ENCODE results near the gene LYAR. TPM values are rescaled to one million over a fixed set of nuclear protein-coding genes. Genes with fewer than 3 reads are reported as not detected.

The LYAR gene
- total and polyA plus RNA-seq, 2 experiments from 2014 or later: 44.0 to 105 TPM

GRCh38 chr4:4327652-4328121 lies 37.7 kb upstream of the LYAR start:
- Mint-ChIP-seq H3K4me1 (peaks cover 14% of the 10 kb centered on the region), H3K4me3 (no peak overlapping the region), H3K9me3 (no peaks in the 10 kb centered on the region), H3K36me3 (ENCODE audit: low read depth) (peaks cover 1% of the 10 kb centered on the region), H3K27me3 (ENCODE audit: insufficient read depth, low read depth, poor library complexity) (peaks cover 5% of the 10 kb centered on the region), H3K27ac (no peak overlapping the region)
- H3K4me1 ChIP-seq (ENCODE audit: insufficient read depth): 0 out of 2 replicates have a peak, but pooled peaks cover 4% of the 10 kb centered on the region
- H3K4me2 ChIP-seq: peak overlapping the region; percentile 57; the same call in 1 of the 2 replicates
- H3K79me2 ChIP-seq (replicated peaks; ENCODE audit: insufficient read depth): no peaks in the 10 kb centered on the region
- H3K27ac ChIP-seq (ENCODE audit: low read depth): no peak overlapping the region
- peak overlapping the region; percentile 94 for H2AFZ ChIP-seq
- no peaks in the 10 kb centered on the region for H4K20me1 ChIP-seq (replicated peaks; ENCODE audit: insufficient read depth)
- H3F3A ChIP-seq (replicated peaks; ENCODE audit: low read depth): 0 out of 2 replicates have a peak, but pooled peaks cover 3% of the 10 kb centered on the region
- DNase-seq (ENCODE audit: low spot score): peak; percentile 91
- no peaks in the 10 kb centered on the region for H3K9me2 ChIP-seq (ENCODE audit: insufficient read depth)
- TF ChIP-seq CTCF (conservative IDR thresholded peaks at IDR 0.05; ENCODE audit: low read depth in 2 of 2) (peak; percentile 77 to 79), EZH2phosphoT487 (IDR thresholded peaks at IDR 0.05; ENCODE audit: unreplicated experiment) (no peak), CREB1 (CRISPR knock-in tag; IDR thresholded peaks at IDR 0.05; ENCODE audit: low read depth) (peak; percentile 47; the same call in 1 of the 2 replicates)
- H3K4me3 ChIP-seq: 0 out of 2 replicates have a peak overlapping the region, but pooled peaks have one; percentile 32
- no peaks in the 10 kb centered on the region for H3K27me3 ChIP-seq (ENCODE audit: insufficient read depth)
- peak; percentile 99 for ATAC-seq
- H3K36me3 ChIP-seq (ENCODE audit: insufficient read depth): no peaks in the 10 kb centered on the region

DNA sequence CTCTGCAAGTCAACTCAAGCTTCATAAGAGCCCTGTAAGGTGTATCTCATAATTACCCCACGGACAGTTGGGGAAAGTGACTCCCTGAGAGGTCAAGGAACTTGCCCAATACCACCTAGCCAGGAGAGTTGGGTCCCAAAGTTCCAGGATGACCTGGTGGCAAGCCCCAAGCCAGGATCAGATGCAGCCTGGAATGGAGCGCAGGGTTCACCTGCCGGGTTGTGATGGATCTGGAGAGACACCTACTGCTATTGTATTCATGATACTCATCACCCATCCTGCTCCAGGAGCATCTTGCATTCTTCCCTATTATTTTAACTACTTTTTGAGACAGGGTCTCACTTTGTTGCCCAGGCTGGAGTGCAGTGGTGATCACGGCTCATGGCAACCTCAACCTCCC lies 36.2 kb upstream of the LYAR start:
- Histone ChIP-seq H3K4me3 (no peak overlapping the region), H4K20me1 (replicated peaks; ENCODE audit: insufficient read depth) (no peaks in the 10 kb centered on the region; the same call in 1 of the 2 replicates), H3K4me2 (no peak overlapping the region), H3F3A (replicated peaks; ENCODE audit: low read depth) (0 out of 2 replicates have a peak, but pooled peaks cover 3% of the 10 kb centered on the region), H3K36me3 (ENCODE audit: insufficient read depth) (no peaks in the 10 kb centered on the region), H3K79me2 (replicated peaks; ENCODE audit: insufficient read depth) (no peaks in the 10 kb centered on the region), H3K9me2 (ENCODE audit: insufficient read depth) (no peaks in the 10 kb centered on the region), H3K27ac (ENCODE audit: low read depth) (no peak overlapping the region), H3K27me3 (ENCODE audit: insufficient read depth) (no peaks in the 10 kb centered on the region), H3K4me1 (ENCODE audit: insufficient read depth) (0 out of 2 replicates have a peak, but pooled peaks cover 4% of the 10 kb centered on the region), H2AFZ (no peak overlapping the region)
- H3K4me1 Mint-ChIP-seq: peaks cover 14% of the 10 kb centered on the region
- H3K9me3 Mint-ChIP-seq: no peaks in the 10 kb centered on the region
- H3K27ac Mint-ChIP-seq: no peak overlapping the region
- DNase-seq (ENCODE audit: low spot score): no peak
- peaks cover 5% of the 10 kb centered on the region for H3K27me3 Mint-ChIP-seq (ENCODE audit: insufficient read depth, low read depth, poor library complexity)
- H3K4me3 Mint-ChIP-seq: no peak overlapping the region
- peaks cover 12% of the 10 kb centered on the region for H3K36me3 Mint-ChIP-seq (ENCODE audit: low read depth)
- no peak for ATAC-seq
- TF ChIP-seq EZH2 (IDR thresholded peaks at IDR 0.05; ENCODE audit: low read depth, unreplicated experiment): no peak
- no peak for TF ChIP-seq ZNF331 (CRISPR knock-in tag; IDR thresholded peaks at IDR 0.05; ENCODE audit: low read depth)
- TF ChIP-seq CREB1 (CRISPR knock-in tag; IDR thresholded peaks at IDR 0.05; ENCODE audit: low read depth): no peak
- TF ChIP-seq JUNB (IDR thresholded peaks at IDR 0.05; ENCODE audit: unreplicated experiment): no peak
- no peak for TF ChIP-seq CTCF (conservative IDR thresholded peaks at IDR 0.05; ENCODE audit: low read depth in 2 of 2)
- no peak for TF ChIP-seq STAT1 (IDR thresholded peaks at IDR 0.05; ENCODE audit: unreplicated experiment)
- TF ChIP-seq, protein P1, sequence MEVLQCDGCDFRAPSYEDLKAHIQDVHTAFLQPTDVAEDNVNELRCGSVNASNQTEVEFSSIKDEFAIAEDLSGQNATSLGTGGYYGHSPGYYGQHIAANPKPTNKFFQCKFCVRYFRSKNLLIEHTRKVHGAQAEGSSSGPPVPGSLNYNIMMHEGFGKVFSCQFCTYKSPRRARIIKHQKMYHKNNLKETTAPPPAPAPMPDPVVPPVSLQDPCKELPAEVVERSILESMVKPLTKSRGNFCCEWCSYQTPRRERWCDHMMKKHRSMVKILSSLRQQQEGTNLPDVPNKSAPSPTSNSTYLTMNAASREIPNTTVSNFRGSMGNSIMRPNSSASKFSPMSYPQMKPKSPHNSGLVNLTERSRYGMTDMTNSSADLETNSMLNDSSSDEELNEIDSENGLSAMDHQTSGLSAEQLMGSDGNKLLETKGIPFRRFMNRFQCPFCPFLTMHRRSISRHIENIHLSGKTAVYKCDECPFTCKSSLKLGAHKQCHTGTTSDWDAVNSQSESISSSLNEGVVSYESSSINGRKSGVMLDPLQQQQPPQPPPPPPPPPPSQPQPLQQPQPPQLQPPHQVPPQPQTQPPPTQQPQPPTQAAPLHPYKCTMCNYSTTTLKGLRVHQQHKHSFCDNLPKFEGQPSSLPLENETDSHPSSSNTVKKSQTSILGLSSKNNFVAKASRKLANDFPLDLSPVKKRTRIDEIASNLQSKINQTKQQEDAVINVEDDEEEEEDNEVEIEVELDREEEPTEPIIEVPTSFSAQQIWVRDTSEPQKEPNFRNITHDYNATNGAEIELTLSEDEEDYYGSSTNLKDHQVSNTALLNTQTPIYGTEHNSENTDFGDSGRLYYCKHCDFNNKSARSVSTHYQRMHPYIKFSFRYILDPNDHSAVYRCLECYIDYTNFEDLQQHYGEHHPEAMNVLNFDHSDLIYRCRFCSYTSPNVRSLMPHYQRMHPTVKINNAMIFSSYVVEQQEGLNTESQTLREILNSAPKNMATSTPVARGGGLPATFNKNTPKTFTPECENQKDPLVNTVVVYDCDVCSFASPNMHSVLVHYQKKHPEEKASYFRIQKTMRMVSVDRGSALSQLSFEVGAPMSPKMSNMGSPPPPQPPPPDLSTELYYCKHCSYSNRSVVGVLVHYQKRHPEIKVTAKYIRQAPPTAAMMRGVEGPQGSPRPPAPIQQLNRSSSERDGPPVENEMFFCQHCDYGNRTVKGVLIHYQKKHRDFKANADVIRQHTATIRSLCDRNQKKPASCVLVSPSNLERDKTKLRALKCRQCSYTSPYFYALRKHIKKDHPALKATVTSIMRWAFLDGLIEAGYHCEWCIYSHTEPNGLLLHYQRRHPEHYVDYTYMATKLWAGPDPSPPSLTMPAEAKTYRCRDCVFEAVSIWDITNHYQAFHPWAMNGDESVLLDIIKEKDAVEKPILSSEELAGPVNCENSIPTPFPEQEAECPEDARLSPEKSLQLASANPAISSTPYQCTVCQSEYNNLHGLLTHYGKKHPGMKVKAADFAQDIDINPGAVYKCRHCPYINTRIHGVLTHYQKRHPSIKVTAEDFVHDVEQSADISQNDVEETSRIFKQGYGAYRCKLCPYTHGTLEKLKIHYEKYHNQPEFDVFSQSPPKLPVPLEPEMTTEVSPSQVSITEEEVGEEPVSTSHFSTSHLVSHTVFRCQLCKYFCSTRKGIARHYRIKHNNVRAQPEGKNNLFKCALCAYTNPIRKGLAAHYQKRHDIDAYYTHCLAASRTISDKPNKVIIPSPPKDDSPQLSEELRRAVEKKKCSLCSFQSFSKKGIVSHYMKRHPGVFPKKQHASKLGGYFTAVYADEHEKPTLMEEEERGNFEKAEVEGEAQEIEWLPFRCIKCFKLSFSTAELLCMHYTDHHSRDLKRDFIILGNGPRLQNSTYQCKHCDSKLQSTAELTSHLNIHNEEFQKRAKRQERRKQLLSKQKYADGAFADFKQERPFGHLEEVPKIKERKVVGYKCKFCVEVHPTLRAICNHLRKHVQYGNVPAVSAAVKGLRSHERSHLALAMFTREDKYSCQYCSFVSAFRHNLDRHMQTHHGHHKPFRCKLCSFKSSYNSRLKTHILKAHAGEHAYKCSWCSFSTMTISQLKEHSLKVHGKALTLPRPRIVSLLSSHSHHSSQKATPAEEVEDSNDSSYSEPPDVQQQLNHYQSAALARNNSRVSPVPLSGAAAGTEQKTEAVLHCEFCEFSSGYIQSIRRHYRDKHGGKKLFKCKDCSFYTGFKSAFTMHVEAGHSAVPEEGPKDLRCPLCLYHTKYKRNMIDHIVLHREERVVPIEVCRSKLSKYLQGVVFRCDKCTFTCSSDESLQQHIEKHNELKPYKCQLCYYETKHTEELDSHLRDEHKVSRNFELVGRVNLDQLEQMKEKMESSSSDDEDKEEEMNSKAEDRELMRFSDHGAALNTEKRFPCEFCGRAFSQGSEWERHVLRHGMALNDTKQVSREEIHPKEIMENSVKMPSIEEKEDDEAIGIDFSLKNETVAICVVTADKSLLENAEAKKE (CRISPR knock-in tag; IDR thresholded peaks at IDR 0.05): no peak
- TF ChIP-seq POLR2AphosphoS5 (IDR thresholded peaks at IDR 0.05; ENCODE audit: low read depth): no peak
- TF ChIP-seq, protein P2, sequence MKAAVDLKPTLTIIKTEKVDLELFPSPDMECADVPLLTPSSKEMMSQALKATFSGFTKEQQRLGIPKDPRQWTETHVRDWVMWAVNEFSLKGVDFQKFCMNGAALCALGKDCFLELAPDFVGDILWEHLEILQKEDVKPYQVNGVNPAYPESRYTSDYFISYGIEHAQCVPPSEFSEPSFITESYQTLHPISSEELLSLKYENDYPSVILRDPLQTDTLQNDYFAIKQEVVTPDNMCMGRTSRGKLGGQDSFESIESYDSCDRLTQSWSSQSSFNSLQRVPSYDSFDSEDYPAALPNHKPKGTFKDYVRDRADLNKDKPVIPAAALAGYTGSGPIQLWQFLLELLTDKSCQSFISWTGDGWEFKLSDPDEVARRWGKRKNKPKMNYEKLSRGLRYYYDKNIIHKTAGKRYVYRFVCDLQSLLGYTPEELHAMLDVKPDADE (IDR thresholded peaks at IDR 0.05): no peak

All from GM23338 (cell line).